CD4-positive, alpha-beta T cell treated with Interleukin-15 for 4 hours (primary cell): ENCODE data around the gene GOLPH3.
"Not testable (repeated sequence)": the region's sequence is repeated elsewhere in the genome, so short reads cannot be mapped to it uniquely, and the experiment has no call there.

Experiments
- DNase-seq: peaks from one replicate; pipeline ENCODE4 v3.0.0-alpha.2; 2020; ENCODE audit warnings: low spot score

GOLPH3 gene

DNA sequence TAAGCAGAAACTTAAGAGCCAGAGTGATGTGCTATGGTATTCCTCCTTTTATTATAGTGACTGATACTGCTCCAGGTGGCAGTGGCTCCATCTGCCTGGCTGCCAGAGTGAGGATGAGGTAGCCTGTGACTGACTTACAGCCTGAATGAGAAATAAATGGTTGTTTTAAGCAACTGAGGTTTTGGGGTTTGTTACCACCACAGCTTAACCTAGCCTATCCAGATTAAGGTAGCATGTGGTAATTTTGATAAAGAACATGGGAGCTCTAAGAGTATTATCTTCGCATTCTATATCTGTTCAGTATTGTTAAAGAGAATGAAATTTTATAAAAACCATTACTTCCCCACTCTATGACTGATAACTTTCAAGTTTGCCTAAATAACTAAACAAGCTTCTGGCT is 39.0 kb downstream of the GOLPH3 start:
- DNase-seq = no peak

- no peak for DNase-seq
Observed at GRCh38 chr5:32132757-32133156, 41.4 kb downstream of the GOLPH3 start.

GRCh38 chr5:32131604-32132003 is 42.5 kb downstream of the GOLPH3 start:
- DNase-seq = no peak

DNA sequence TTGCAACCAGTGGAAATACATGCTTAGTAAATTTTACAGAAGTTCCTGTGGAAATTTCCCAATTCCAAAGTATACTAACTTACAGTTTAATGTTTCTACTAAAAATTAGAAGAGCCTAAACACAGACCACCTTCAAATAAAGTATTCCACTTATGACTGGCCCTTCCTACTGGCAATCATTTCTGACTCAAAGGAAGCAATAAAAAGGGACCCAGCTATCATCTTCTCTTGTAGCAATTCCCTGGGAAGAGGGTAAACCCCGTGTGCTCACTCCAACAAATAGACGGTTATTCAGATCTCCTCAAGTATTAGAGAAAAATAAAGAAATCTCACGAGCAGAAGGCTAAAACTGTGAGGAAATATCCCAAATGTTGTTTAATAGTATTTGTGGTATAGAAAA is 43.3 kb downstream of the GOLPH3 start:
- DNase-seq = no peak

GRCh38 chr5:32129074-32129598 is 45.0 kb downstream of the GOLPH3 start:
- DNase-seq = peak; percentile 3

GRCh38 chr5:32127711-32128110 is 46.4 kb downstream of the GOLPH3 start:
- DNase-seq = no peak

DNA sequence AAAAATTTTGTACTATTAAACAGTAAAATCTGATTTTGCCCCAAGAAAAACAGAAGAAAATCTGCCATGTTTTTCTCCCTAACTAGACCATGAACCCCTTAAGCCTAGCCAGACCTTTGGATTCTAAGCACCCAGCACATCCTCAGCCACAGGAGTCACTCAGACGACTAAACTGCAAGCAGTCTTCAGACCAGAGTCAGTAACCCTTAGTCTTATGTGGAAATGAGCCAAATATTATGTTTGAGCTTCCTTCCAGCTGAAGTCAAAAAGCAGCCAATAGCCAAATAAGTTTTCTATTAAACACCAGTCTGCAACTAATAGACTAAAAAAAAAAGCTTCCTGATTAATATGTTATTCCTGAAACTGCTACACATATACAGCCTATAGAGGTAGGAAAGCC is 47.4 kb downstream of the GOLPH3 start:
- no peak for DNase-seq

DNA sequence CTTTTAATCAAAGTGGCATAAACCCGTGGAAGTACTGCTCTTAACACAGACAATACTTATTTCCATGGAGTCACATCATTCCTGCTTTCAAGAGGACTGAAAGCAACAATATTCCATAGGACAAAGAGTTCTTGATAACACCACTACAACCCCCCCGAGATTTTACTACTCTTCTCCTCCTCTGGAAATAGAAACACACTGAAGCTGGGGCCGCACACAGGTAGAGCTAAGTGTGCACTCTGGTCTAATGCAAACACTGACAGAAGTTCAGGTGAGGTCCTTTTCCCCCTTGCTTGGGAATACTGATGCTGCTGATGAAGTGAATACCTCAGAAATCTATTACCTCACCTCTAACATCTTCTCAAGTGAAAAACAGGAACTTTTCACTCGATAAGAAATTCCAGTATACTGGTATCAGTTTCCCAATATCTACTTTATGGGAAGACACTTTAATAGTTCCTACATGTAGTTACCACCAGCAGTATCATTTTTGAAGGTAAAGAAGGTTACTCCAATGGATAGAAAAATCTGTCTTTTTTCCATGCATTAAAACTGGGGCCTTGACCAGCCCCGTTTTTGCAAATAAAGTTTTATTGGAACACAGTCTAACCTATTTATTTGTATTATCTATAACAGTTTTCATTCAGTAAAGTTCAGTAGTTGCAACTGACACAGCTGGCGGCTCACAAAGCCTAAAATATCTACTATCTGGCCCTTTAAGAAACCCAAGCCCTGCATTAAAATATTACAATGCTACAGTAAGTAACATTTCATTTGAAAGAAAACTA is 50.0 kb downstream of the GOLPH3 start:
- DNase-seq = no peak

DNA sequence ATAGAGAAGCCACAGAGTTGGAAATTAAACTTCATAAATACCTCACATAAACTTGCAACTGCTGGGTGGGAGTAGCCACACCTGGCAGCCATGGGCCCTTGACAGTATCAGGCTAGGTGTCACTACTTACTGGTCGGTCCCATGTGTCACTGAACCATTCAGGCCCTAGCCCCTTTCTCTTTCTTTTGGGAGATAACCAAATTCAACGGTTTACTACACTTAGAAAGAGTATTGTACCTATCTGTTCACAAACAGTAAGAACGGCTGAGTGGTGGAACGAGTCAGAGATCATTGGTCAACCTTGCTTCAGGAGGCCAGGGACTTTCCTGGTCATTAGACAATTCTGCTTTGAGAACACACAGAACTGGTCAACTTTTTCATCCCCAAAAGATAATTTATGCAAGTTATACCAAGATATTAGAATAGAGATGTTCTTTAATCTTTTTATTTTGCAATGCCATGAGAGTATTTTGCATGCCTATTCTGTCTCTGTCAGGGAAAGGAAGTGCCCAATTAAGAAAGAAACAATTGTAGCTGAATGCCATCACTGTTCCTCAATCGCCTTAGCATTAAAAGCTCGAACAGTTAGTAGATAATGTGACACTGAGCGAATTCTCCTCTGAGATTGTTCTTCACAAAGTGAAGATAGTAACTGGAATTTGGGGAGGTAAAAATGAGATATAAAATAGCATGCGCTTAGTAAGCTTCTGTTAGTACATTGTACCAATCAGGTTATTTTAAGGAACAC is 50.9 kb downstream of the GOLPH3 start:
- no peak for DNase-seq

DNA sequence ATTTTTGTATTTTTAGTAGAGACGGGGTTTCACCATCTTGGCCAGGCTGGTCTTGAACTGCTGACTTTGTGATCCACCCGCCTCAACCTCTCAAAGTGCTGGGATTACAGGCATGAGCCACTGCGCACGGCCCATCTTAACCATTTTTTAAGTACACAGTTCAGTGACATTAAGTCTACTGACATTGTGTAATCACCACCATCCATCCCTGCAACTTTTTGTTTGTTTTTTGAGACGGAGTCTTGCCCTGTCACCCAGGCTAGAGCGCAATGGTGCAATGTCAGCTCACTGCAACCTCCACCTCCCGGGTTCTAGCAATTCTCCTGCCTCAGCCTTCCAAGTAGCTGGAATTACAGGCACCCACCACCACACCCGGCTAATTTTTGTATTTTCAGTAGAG is 55.2 kb downstream of the GOLPH3 start:
- DNase-seq = not testable (repeated sequence)

DNA sequence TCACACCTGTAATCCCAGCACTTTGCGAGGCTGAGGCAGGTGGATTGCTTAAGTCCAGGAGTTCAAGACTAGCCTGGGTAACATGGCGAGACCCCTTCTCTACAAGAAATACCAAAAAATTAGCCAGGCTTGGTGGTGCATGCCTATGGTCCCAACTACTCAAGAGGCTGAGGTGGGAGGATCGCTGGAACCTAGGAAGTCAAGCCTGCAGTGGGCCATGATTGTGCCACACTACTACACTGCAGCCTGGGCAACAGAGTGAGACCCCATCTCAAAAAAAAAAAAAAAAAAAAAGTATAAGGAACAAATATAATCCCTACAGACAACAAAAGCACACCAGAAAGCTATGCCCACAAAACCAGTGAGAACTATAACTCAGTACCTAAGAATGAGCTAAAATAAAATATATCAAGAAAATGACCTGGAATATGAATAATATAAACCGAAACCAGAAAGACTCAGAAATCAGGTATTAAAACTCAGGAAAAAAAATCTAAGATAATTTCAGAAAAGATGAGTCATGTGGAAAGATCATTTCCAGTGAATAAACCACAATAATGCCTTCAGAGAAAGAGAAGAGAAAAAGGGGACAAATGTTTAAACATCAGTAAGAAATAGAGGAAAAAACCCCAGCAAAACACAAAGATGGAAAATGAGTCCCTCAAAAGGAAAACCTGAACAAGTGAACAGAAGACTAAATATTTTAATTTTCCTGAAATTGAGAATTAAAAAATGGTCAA is 57.4 kb downstream of the GOLPH3 start:
- DNase-seq = no peak

DNA sequence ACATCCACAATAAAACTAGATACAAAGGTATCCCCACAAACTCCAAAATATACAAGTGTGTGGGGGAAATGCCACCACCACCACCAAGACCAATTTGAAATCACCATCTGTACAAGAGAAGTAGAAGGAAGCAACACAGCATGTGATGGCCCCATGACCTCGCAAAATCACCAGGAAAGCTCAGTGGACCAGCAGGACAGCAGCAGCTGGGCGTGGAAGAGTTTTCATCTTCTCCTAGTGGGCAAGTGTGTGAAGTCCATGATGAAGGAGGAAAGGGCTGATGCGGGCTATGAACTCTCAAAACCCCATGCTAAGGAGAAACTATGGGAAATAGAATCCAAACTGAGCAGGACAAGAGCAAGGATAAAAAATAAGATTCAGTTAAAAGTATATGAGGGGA is 58.1 kb downstream of the GOLPH3 start:
- DNase-seq = no peak

DNA sequence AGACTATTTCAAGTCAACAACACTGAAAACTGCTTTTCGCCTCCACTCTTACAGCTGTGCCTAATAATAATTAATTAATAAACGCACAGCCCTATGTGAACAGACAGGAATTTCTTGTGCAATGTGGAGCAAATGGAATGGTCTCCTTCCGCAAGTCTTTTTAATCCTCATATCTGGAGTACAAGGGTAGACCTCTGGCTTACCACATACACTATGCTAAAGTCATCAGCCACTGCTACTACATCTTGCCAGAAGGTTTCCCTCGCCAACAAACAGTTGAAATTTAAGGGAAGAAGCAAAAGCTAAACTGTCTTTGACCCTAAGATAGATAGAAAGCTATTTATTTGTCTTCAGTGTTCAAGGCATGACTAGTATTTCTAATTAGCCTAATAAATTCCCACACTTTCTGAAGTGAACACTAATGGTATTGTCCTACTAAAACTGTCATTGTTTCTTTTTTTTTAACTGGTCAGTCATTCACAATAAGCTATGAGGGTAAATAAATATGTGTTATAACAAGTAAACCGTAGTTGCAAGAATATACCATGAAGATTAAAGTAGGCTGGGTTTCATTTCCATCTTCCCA is 63.9 kb downstream of the GOLPH3 start:
- no peak for DNase-seq

- no peak for DNase-seq
Observed at GRCh38 chr5:32109236-32109635, 64.9 kb downstream of the GOLPH3 start.

GRCh38 chr5:32108167-32108566 is 66.0 kb downstream of the GOLPH3 start:
- no peak for DNase-seq

- no peak for DNase-seq
Observed at GRCh38 chr5:32107291-32107690, 66.8 kb downstream of the GOLPH3 start.

- DNase-seq = no peak
Observed at GRCh38 chr5:32103521-32103920, 70.6 kb downstream of the GOLPH3 start.

- DNase-seq = no peak
Observed at GRCh38 chr5:32102254-32102986, 71.7 kb downstream of the GOLPH3 start.

DNA sequence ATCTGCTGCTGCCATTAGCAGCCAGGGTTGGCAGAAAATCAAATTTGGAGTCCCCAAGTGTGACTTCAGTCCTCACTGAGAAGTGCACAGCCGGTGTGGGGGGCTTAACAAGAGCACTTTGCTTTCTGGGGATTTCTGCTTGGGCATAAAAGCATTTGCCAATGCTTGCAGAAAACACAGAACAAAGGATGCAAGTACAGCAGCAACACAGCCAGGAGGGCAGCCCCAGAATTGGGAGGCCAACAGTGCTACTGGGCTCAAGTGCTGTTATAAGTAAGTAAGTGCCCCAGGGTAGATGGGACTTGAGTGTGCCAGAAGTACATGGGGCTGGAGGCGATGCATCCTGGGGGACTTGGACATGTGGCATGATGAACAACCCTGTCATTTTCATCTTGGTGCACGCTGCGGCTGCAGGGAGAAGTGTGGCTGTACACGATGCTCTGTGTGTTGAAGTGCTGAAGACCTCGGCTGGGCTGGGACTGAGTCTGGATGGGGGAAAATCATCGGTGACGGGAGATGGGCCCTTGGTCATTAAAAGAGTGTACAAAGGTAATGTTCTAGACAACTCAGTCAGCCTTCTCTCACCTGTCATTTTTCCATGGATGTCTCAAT is 73.3 kb downstream of the GOLPH3 start:
- DNase-seq = no peak

DNA sequence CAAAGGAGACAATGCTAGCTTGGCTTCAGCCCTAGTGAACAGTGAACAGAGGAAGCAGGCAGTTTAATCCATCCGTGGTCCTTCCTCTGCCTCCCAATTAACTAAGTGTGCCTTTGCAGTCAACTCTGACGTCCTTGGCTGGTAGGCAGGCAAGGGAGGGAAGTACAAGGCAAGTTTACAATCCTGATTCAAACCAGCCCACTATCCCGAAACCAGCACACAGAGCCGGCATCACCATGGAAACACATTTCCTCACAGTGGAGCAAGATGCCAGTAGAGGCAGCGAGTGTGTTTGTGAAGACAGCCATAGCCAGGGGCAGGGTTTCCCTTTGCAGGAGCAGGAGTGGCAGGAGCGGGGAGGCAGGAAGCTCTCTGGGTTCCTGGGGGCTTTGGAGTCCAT is 73.9 kb downstream of the GOLPH3 start:
- no peak for DNase-seq

GRCh38 chr5:32099486-32100035 is 74.6 kb downstream of the GOLPH3 start:
- DNase-seq = no peak
